ENCODE results near the gene SBK1.
"Not testable (repeated sequence)": the region's sequence is repeated elsewhere in the genome, so short reads cannot be mapped to it uniquely, and the experiment has no call there.

The SBK1 gene

DNA sequence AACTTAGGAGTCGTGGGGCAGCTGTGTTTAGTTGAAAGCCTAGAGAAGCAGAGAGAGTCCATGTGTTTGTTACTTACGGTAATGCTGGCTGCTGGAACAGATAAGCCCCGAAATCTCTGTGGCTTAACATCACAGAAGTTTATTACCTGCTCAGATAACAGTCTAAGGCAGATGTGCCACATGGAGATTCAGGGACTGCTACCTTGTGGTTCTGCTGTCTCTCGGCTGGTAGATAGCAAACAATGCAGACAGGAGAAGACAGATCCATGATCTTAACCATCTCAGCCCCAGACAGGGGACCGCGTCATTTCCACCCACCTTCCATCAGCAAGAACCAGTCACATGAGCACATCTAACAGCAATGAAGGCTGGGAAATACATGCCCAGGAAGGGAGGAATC is 40.3 kb downstream of the SBK1 start:
- DNase-seq = not testable (repeated sequence)

DNA sequence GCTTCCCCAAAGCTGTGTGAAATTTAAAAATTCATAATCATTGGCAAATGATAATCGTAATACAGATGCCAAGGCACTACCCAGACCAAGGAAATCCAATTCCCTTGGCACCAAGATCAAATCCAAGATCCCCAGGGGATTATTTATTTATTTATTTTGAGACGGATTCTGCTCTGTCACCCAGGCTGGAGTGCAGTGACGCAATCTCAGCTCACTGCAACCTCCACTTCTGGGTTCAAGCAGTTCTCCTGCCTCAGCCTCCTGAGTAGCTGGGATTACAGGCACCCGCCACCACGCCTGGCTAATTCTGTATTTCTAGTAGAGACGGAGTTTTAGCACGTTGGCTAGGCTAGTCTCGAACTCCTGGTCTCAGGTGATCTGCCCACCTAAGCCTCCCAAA is 43.4 kb downstream of the SBK1 start:
- not testable (repeated sequence) for DNase-seq

DNA sequence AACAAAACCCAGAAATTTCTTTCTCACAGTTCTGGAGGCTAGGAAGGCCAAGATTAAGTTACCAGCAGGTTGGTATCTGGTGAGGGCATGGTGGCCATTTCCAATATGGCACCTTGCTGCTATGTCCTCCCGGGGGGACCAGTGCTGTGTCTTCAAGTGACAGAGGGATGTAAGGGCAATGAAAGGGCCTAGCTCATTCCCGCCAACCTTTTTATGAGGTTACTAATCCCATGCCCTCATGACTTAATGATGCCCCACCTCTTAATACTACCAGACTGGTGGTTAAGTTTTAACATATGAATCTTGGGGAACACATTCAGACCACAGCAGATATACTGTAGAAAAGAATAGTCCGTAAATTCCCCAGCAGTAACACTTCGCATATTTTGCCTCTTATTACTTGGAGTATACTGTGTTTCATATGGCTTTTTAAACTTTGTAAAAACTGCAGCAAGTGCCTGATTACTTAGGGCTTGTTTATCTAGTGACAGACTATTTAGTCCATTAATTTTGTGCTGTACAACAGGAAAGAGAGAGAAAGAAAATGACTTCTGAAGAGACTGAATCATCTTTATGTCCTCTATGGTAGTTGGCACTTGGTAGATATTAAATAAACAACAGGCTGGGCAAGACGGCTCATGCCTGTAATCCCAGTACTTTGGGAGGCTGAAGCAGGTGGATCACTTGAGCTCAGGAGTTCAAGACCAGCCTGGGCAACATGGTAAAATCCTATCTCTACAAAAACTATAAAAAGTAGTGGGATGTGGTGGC is 44.8 kb downstream of the SBK1 start:
- DNase-seq = not testable (repeated sequence)

DNA sequence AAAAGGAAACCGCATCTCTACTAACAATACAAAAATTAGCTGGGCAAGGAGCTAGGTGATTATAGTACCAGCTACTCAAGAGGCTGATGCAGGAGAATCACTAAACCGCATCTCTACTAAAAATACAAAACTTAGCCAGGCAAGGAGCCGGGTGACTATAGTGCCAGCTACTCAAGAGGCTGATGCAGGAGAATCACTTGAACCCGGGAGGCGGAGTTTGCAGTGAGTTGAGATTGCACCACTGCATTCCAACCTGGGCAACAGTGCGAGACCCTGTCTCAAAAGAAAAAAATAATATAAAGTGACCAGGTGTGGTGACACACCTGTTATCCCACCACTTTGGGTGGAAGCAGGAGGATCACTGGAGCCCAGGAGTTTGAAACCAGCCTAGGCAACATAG is 45.9 kb downstream of the SBK1 start:
- DNase-seq = not testable (repeated sequence)

DNA sequence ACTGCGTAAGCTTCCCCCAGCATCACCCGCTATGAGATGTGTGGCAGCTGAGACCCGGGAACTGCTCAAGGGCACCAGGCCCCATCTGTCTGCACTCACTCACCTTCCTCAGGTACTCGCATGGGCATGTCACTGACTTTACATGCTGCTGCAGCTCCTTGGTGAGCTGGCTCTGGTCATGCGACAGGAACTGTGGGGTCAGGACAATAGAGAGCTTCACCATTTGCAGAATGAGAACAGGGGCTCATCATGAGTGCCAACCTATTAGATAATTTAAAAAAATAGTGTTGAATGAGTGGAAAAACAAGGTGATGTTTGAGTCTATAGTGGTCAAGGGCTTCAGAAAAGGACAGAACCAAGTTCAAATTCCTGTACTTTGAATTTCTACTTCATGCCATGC is 70.3 kb downstream of the SBK1 start:
- not testable (repeated sequence) for DNase-seq

DNA sequence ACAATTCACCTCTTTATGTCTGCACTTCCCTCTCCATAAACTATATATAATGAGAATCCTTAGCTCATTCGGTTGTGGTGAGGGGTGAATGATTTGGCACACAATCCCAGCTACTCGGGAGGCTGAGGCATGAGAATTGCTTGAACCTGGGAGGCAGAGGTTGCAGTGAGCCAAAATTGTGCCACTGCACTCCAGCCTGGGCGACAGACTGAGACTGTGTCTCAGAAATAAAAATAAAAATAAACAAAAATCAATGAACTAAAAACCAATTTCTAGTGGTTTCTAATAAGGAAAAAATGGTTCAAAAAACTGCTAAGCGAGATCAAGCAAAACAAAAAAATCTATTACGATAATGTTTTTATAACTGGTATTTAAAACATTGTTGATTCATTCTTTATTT is 71.1 kb downstream of the SBK1 start, which contains the start of gene NPIPB6:
Gene NPIPB6, minus strand, starts transcription at position 101 of the 400 bp plus-strand sequence. CDS start 686 bp downstream, outside the sequence.
- not testable (repeated sequence) for DNase-seq

DNA sequence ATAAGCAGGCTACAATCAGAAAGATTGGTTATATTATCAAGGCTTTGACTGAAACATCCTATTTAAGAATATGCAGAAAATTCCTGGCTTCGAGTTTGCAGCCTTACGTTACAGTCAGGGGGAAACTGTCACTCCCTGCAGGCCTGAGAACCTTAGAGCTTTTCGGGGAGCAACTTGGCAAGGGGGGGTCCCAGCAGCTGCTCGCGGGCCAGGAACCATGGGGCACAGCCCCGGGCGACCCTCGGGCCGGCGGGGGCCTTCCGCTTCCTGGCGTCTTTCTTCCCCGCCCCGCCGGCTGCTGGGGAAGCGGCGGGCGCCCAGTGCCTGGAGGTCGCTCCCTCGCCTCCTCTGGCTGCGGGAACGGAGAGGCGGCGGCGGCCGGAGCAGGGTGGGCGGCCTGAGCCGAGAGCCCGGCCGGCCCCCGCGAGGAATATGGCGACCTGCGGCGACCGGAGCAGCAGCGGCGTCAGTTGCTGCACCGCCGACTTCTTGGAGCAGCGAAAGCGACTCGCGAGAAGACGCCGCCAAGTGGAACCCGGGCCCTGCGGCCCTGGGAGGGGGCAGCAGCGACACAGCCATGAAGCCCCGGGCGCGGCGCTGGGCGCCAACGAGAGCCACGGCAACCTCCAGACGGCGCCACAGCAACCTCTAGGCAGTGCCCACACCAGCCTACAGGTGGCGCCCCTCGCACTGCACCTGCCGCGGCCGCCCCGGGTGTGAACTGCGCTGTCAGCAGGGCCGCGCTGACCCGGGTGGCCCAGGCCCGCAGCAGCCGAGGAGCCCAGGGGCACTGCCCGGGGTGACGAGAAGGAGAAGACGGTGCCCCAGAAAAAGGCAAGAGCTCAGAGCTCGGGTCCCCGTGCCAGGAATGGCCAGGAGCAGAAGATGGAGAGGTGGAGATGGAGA is 72.2 kb downstream of the SBK1 start:
- not testable (repeated sequence) for DNase-seq

DNA sequence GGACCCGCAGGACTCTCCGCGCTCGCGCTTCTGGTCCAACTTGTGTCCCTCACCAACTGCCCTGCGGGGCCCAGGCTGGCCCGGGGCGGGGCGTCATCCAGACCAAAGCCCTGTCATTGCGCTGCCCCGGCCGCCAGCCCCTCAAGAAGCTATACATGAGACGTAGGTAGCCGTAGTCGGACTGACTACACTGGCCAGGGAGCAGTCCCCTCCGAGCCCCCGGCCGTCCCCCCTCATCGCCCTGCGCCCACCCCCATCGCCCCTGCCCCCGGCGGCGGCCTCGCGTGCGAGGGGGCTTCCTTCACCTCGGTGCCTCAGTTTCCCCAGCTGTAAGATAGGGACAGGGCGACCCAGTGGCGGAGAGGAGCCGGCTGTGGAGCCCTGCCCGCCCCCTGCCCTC is 75.6 kb downstream of the SBK1 start:
- DNase-seq = peak; percentile 3
